Stimulated activated effector memory CD8-positive, alpha-beta T cell treated with anti-CD3 and anti-CD28 coated beads, Interleukin-12 subunit alpha, Interleukin-12 subunit beta, amount 100 ng/mL, for 72 hours (primary cell): ENCODE data around the gene MFAP1.
"Not testable (repeated sequence)": the region's sequence is repeated elsewhere in the genome, so short reads cannot be mapped to it uniquely, and the experiment has no call there.

Experiments
- ATAC-seq: fragments of 150-1000 bp; cut with Tn5 transposase; 2 replicates; pipeline ENCODE4 v1.10.0; 2021
- DNase-seq, 2 donors: peaks; one replicate each; pipeline ENCODE4 v3.0.0; 2021 to 2022; ENCODE audit warnings: low spot score in 2 of 2
- H3K27ac Mint-ChIP-seq: one replicate; pipeline ENCODE4 v1.8.0; 2022; ENCODE audit warnings: mild to moderate bottlenecking, mixed read lengths
- H3K36me3 Mint-ChIP-seq: one replicate; pipeline ENCODE4 v1.8.0; 2022; ENCODE audit warnings: mild to moderate bottlenecking, mixed read lengths
- H3K4me1 Mint-ChIP-seq: one replicate; pipeline ENCODE4 v1.8.0; 2022; ENCODE audit warnings: mixed read lengths
- H3K4me3 Mint-ChIP-seq: one replicate; pipeline ENCODE4 v1.8.0; 2022; ENCODE audit warnings: mild to moderate bottlenecking, mixed read lengths
- H3K9me3 Mint-ChIP-seq: one replicate; pipeline ENCODE4 v1.8.0; 2022; ENCODE audit warnings: mixed read lengths

Gene MFAP1, protein sequence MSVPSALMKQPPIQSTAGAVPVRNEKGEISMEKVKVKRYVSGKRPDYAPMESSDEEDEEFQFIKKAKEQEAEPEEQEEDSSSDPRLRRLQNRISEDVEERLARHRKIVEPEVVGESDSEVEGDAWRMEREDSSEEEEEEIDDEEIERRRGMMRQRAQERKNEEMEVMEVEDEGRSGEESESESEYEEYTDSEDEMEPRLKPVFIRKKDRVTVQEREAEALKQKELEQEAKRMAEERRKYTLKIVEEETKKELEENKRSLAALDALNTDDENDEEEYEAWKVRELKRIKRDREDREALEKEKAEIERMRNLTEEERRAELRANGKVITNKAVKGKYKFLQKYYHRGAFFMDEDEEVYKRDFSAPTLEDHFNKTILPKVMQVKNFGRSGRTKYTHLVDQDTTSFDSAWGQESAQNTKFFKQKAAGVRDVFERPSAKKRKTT

DNA sequence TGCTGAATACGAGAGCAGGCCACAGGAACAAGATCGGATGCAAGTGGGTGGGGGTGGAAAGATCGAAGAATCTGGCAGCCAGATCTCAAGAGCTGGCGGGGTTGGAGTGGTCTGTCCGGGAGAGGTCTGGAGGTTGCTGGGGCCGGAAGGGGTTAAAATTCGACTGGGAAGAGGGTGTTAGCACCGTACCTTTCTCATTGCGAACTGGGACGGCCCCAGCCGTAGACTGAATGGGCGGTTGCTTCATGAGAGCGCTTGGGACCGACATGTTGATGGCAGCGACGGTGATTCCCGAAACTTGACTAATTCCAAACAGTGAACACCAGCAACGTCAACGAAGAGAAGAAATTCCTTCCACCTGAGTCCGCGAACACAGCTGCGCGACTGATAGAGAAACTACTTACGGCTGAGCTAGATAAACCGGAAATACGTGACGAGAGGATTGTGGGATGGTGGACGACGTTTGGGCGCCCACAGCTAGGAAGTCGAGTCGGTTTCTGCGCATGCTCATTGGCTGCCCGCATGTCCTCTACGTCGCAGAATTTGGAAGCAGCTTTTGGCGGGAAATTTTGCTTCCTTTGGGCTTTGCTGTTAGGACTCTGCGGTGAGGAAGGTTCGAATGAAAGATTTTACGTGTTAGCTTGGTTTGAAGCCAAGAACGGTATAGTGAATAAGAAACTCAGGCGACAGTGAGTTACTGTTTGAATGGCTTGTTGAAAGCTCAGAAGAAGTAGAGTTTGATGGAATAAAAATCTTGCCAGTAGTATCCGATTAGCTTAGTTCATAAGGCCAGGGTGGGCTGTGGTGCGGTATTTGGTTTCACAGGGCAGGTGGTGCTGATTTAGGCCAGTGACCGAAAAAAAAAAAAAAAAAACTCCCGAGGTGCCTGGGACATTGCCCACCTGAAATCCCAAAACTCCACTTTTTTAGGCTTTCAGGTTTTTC, at the start of gene MFAP1:
MFAP1 (minus strand) TSS at position 389 of the 945 bp plus-strand sequence; CDS start at position 268, 121 bp downstream.
- peak within 1 kb of the TSS; percentile 96 for H3K27ac Mint-ChIP-seq
- peaks cover 51% of the 10 kb centered on the region for H3K4me1 Mint-ChIP-seq
- H3K9me3 Mint-ChIP-seq: no peaks in the 10 kb centered on the region
- H3K36me3 Mint-ChIP-seq: peaks cover 60% of the 10 kb centered on the region
- H3K4me3 Mint-ChIP-seq: peak within 1 kb of the TSS; percentile 91
- DNase-seq: peak; percentile 74 to 93
- ATAC-seq: peak; percentile 91

- DNase-seq (no peak), ATAC-seq (no peak)
- peaks cover 64% of the 10 kb centered on the region for H3K36me3 Mint-ChIP-seq
- no peak overlapping the region for H3K27ac Mint-ChIP-seq
- no peak overlapping the region for H3K4me3 Mint-ChIP-seq
- H3K9me3 Mint-ChIP-seq: no peaks in the 10 kb centered on the region
- H3K4me1 Mint-ChIP-seq: no peaks in the 10 kb centered on the region
Measured at GRCh38 chr15:43873651-43874050, 49.2 kb upstream of the MFAP1 start.

GRCh38 chr15:43872416-43873020, 48.0 kb upstream of the MFAP1 start:
- ATAC-seq: no peak
- no peak for DNase-seq
- H3K4me3 Mint-ChIP-seq: no peak overlapping the region
- H3K27ac Mint-ChIP-seq: no peak overlapping the region
- H3K9me3 Mint-ChIP-seq: no peaks in the 10 kb centered on the region
- H3K4me1 Mint-ChIP-seq: no peaks in the 10 kb centered on the region
- H3K36me3 Mint-ChIP-seq: peaks cover 67% of the 10 kb centered on the region

GRCh38 chr15:43871835-43872234, 47.3 kb upstream of the MFAP1 start:
- no peaks in the 10 kb centered on the region for H3K9me3 Mint-ChIP-seq
- peaks cover 74% of the 10 kb centered on the region for H3K36me3 Mint-ChIP-seq
- H3K4me1 Mint-ChIP-seq: no peaks in the 10 kb centered on the region
- H3K27ac Mint-ChIP-seq: no peak overlapping the region
- H3K4me3 Mint-ChIP-seq: no peak overlapping the region
- DNase-seq (no peak), ATAC-seq (no peak)

DNA sequence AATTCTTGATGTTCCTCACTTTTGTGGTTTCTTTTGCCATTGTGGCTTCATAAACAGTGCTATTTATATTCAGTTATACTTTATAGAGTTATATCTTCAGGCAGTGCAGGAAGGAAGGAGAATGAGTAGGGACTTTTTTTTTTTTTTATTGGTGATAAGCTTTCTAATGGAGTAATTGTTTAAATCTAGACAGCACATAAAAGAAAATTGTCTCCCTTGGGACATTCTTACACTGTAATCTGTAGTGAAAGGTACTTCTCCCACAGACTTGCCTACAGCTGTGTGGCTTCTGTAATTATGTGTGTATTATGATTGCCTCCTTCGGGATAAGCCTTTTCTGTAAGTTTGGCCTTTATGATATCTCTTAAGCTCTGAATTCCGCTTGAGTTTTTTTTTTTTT, 43.9 kb upstream of the MFAP1 start:
- DNase-seq (no peak), ATAC-seq (no peak)
- Mint-ChIP-seq H3K27ac (no peak overlapping the region), H3K4me3 (no peak overlapping the region), H3K36me3 (peaks cover 85% of the 10 kb centered on the region), H3K9me3 (no peaks in the 10 kb centered on the region), H3K4me1 (no peaks in the 10 kb centered on the region)

- Mint-ChIP-seq H3K9me3 (no peaks in the 10 kb centered on the region), H3K27ac (no peak overlapping the region), H3K4me3 (no peak overlapping the region), H3K36me3 (peaks cover 87% of the 10 kb centered on the region), H3K4me1 (no peaks in the 10 kb centered on the region)
- DNase-seq: no peak
- no peak for ATAC-seq
Measured at GRCh38 chr15:43867096-43867495, 42.6 kb upstream of the MFAP1 start.

DNA sequence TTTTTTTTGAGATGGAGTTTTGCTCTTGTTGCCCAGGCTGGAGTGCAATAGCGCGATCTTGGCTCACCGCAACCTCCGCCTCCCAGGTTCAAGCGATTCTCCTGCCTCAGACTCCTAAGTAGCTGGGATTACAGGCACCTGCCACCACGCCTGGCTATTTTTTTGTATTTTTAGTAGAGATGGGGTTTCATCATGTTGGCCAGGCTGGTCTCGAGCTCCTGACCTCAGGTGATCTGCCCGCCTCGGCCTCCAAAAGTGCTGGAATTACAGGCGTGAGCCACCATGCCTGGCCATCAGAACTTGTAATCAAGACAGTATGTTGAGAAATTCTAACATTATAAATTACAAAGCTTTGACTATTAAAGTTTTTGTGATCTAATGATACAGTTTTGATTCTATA, 42.1 kb upstream of the MFAP1 start:
- not testable (repeated sequence) for H3K27ac Mint-ChIP-seq, H3K4me1 Mint-ChIP-seq, DNase-seq, H3K4me3 Mint-ChIP-seq, ATAC-seq, H3K9me3 Mint-ChIP-seq
- peaks cover 92% of the 10 kb centered on the region for H3K36me3 Mint-ChIP-seq

DNA sequence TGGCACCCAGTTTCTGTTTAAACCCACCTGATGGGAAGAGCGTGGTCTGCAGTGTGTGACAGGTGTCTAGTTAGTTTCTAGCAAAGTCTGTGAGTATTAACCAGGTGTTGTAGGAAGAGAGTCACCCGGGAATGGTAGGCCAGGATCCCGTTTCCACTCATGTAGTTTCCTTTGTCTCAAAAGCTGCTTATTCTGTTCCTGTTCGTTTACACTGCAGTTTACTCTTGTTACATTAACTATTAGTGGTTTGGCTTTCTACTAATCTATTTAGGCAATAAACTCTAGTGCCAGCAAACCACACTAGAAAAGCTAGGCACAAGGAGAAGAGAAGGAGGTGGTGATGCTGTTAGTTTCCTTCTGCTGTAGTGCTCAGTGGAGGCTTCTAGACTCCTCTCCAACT, 35.1 kb upstream of the MFAP1 start:
- Mint-ChIP-seq H3K4me3 (no peak overlapping the region), H3K27ac (no peak overlapping the region), H3K36me3 (peaks cover 100% of the 10 kb centered on the region), H3K9me3 (no peaks in the 10 kb centered on the region), H3K4me1 (no peaks in the 10 kb centered on the region)
- no peak for ATAC-seq
- peak in 1 of 2 donors; percentile 13 for DNase-seq

GRCh38 chr15:43854801-43855200, 30.3 kb upstream of the MFAP1 start:
- no peak overlapping the region for H3K4me3 Mint-ChIP-seq
- no peaks in the 10 kb centered on the region for H3K9me3 Mint-ChIP-seq
- H3K4me1 Mint-ChIP-seq: no peaks in the 10 kb centered on the region
- H3K36me3 Mint-ChIP-seq: peaks cover 100% of the 10 kb centered on the region
- no peak overlapping the region for H3K27ac Mint-ChIP-seq
- no peak for DNase-seq
- no peak for ATAC-seq

DNA sequence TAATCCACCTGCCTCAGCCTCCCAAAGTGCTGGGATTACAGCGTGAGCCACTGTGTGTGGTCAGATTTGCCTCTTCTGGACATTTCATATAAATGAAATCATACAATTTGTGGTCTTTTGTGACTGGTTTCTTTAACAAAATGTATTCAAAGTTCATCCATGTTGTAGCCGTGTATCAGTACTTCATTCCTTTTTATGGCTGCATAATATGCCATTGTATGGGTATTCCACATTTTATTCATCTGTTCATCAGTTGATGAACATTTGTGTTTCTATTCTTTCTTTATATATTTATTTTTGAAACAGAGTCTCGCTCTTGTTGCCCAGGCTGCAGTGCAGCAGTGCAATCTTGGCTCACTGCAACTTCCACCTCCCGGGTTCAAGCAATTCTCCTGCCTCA, 28.1 kb upstream of the MFAP1 start:
- H3K4me1 Mint-ChIP-seq: no peaks in the 10 kb centered on the region
- H3K27ac Mint-ChIP-seq: no peak overlapping the region
- ATAC-seq (no peak), DNase-seq (no peak)
- H3K36me3 Mint-ChIP-seq: peaks cover 100% of the 10 kb centered on the region
- H3K9me3 Mint-ChIP-seq: no peaks in the 10 kb centered on the region
- H3K4me3 Mint-ChIP-seq: no peak overlapping the region

DNA sequence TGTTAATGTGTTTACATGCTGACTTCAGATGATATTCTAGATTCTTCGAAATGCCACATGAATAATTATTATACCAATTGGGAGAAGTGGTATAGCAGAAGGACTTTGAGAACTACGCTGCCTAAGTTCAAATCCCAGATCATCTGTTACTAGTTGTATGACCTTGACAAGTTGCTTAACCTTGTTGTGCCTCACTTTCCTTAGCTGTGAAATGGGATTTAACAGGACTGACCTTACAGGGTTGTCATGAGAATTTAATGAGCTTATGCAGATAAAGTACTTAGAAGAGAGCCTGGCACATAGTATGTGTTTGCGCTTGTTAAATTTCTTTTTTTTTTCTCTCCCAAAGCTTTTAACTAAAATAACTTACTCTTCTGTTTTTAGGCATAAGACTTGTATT, 26.8 kb upstream of the MFAP1 start:
- peaks cover 100% of the 10 kb centered on the region for H3K36me3 Mint-ChIP-seq
- no peaks in the 10 kb centered on the region for H3K4me1 Mint-ChIP-seq
- no peaks in the 10 kb centered on the region for H3K9me3 Mint-ChIP-seq
- no peak overlapping the region for H3K4me3 Mint-ChIP-seq
- no peak for ATAC-seq
- H3K27ac Mint-ChIP-seq: no peak overlapping the region
- no peak for DNase-seq

DNA sequence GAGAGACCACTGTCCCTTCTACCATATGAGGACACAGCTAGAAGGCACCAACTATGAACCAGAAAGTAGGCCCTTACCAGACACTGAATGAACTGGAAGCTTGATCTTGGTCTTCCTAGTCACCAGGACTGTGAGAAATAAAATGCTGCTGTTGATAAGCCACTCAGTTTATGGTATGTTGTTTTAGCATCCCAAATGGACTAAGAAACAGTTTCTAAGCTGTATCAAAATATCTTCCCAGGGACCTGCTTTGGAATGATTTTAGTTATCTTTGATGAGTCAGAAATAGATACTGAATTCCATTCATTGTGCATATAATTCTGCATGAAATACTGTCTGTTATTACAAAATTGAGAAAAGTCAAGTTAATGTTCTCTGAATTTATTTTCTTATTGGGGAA, 20.9 kb upstream of the MFAP1 start:
- Mint-ChIP-seq H3K27ac (no peak overlapping the region), H3K4me3 (no peak overlapping the region), H3K36me3 (peaks cover 100% of the 10 kb centered on the region), H3K4me1 (no peaks in the 10 kb centered on the region), H3K9me3 (no peaks in the 10 kb centered on the region)
- ATAC-seq: no peak
- no peak for DNase-seq

GRCh38 chr15:43832485-43832884, 8.0 kb upstream of the MFAP1 start:
- peak overlapping the region; percentile 42 for H3K4me3 Mint-ChIP-seq
- not testable (repeated sequence) for ATAC-seq, DNase-seq, H3K9me3 Mint-ChIP-seq
- H3K4me1 Mint-ChIP-seq: peaks cover 37% of the 10 kb centered on the region
- peaks cover 100% of the 10 kb centered on the region for H3K36me3 Mint-ChIP-seq
- H3K27ac Mint-ChIP-seq: peak overlapping the region; percentile 32

DNA sequence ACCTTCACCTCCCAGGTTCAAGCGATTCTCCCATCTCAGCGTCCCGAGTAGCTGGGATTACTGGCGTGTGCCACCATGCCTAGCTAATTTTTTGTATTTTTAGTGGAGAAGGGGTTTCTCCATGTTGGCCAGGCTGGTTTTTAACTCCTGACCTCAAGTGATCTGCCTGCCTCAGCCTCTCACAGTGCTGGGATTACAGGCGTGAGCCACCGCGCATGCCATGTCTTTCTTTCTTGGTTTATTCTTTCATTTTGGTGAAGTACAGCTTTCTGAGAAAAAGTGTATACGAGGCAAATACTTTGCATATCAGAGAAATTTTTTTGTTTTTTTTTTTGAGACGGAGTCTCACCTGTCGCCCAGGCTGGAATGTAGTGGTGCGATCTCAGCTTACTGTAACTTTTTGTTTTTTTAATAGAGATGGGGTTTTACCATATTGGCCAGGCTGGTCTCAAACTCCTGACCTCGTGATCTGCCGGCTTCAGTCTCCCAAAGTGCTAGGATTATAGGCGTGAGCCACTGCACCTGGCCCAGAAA, 7.1 kb upstream of the MFAP1 start:
- Mint-ChIP-seq H3K4me3 (peak overlapping the region; percentile 42), H3K36me3 (peaks cover 92% of the 10 kb centered on the region), H3K27ac (peak overlapping the region; percentile 32), H3K4me1 (peaks cover 46% of the 10 kb centered on the region)
- not testable (repeated sequence) for ATAC-seq, DNase-seq, H3K9me3 Mint-ChIP-seq

DNA sequence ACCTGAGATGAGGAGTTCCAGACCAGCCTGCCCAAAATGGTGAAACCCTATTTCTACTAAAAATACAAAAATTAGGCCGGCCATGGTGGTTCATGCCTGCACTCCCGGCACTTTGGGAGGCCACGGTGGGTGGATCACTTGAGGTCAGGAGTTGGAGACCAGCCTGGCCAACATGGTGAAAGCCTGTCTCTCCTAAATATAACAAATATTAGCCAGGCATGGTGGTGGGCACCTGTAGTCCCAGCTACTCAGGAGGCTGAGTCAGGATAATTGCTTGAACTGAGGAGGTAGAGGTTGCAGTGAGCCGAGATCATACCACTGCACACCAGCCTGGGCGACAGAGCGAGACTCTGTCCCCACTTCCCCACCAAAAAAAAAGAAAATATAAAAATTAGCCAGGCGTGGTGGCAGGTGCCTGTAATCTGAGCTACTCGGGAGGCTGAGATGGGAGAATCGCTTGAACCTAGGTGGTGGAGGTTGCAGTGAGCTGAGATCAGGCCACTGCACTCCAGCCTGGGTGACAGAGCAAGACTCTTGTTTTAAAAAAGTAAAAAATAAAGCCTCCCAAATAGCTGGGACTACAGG, 6.3 kb upstream of the MFAP1 start:
- peaks cover 46% of the 10 kb centered on the region for H3K4me1 Mint-ChIP-seq

More for the DNA sequence above, 6.3 kb upstream of the MFAP1 start:
- H3K9me3 Mint-ChIP-seq, ATAC-seq, DNase-seq, H3K27ac Mint-ChIP-seq: not testable (repeated sequence)
- Mint-ChIP-seq H3K4me3 (peak overlapping the region; percentile 91), H3K36me3 (peaks cover 84% of the 10 kb centered on the region)
